ENCODE results near the gene MAGI2. TPM values are rescaled to one million over a fixed set of nuclear protein-coding genes. Genes with fewer than 3 reads are reported as not detected.

Gene MAGI2
- total RNA-seq, 5 donors from 2014 or later (not counting 1 experiment from before 2014, with no cell fraction given) = 0.10 to 0.77 (median 0.22) TPM

GRCh38 chr7:79199961-79200360, 253.5 kb downstream of the MAGI2 start:
- no peaks in the 10 kb centered on the region for H3K4me1 Mint-ChIP-seq
- no peaks in the 10 kb centered on the region for H3K9me3 ChIP-seq
- no peaks in the 10 kb centered on the region for H3K36me3 ChIP-seq (ENCODE audit: control insufficient read depth in 2 of 2, extremely low read depth in 1 of 2, insufficient read depth in 1 of 2, low read length in 1 of 2)
- no peaks in the 10 kb centered on the region for H3K4me1 ChIP-seq (ENCODE audit: control insufficient read depth in 1 of 2, extremely low read depth in 1 of 2, insufficient read depth in 2 of 2, low read length in 2 of 2)
- H3K4me3 Mint-ChIP-seq = no peak overlapping the region
- no peak overlapping the region for H3K4me3 ChIP-seq (ENCODE audit: control insufficient read depth in 1 of 2, extremely low read depth in 1 of 2, low read length in 1 of 2)
- H3K9me3 Mint-ChIP-seq = peaks cover 6 to 13% (median 11%) of the 10 kb centered on the region in 3 donors
- no CpG with 5 or more reads among the region's 2 CpGs for WGBS (ENCODE audit: insufficient coverage)
- no peaks in the 10 kb centered on the region for H3K27me3 Mint-ChIP-seq
- no peaks in the 10 kb centered on the region for H3K36me3 Mint-ChIP-seq
- H3K27ac Mint-ChIP-seq = no peak overlapping the region
- ATAC-seq (replicated peaks in 1 of 4) (no peak), DNase-seq (no peak)
- ChIA-PET CTCF (no interaction called here), POLR2A (no interaction called here)
- H3K27ac ChIP-seq (ENCODE audit: low read length) = no peak overlapping the region
- no peaks in the 10 kb centered on the region for H3K27me3 ChIP-seq (replicated peaks in 1 of 2; ENCODE audit: control insufficient read depth in 2 of 2, extremely low read depth in 1 of 2, insufficient read depth in 2 of 2, low read length in 1 of 2)

GRCh38 chr7:79199266-79199665, 254.2 kb downstream of the MAGI2 start:
- Mint-ChIP-seq H3K27me3 (no peaks in the 10 kb centered on the region), H3K9me3 (peaks cover 6 to 11% (median 10%) of the 10 kb centered on the region in 3 donors), H3K27ac (no peak overlapping the region), H3K4me1 (no peaks in the 10 kb centered on the region), H3K36me3 (no peaks in the 10 kb centered on the region), H3K4me3 (no peak overlapping the region)
- H3K27me3 ChIP-seq (replicated peaks in 1 of 2; ENCODE audit: control insufficient read depth in 2 of 2, extremely low read depth in 1 of 2, insufficient read depth in 2 of 2, low read length in 1 of 2) = no peaks in the 10 kb centered on the region
- no peaks in the 10 kb centered on the region for H3K9me3 ChIP-seq
- no peak overlapping the region for H3K4me3 ChIP-seq (ENCODE audit: control insufficient read depth in 1 of 2, extremely low read depth in 1 of 2, low read length in 1 of 2)
- POLR2A ChIA-PET = no interaction called here
- no peaks in the 10 kb centered on the region for H3K4me1 ChIP-seq (ENCODE audit: control insufficient read depth in 1 of 2, extremely low read depth in 1 of 2, insufficient read depth in 2 of 2, low read length in 2 of 2)
- no peaks in the 10 kb centered on the region for H3K36me3 ChIP-seq (ENCODE audit: control insufficient read depth in 2 of 2, extremely low read depth in 1 of 2, insufficient read depth in 1 of 2, low read length in 1 of 2)
- ATAC-seq (replicated peaks in 1 of 4) (no peak), DNase-seq (no peak)
- CTCF ChIA-PET = no interaction called here
- no peak overlapping the region for H3K27ac ChIP-seq (ENCODE audit: low read length)
- no CpG with 5 or more reads among the region's 6 CpGs for WGBS (ENCODE audit: insufficient coverage)

GRCh38 chr7:79185605-79186004, 267.9 kb downstream of the MAGI2 start:
- ChIA-PET POLR2A (no interaction called here), CTCF (interaction anchor here in 1 of 2 donors (0.7 kb wide), 1 partner anchor 23 kb away, joined by 3 read pairs; no protein-coding TSS in a partner anchor)
- no peaks in the 10 kb centered on the region for H3K36me3 Mint-ChIP-seq
- H3K27me3 Mint-ChIP-seq = no peaks in the 10 kb centered on the region
- Histone ChIP-seq H3K27me3 (replicated peaks in 1 of 2; ENCODE audit: control insufficient read depth in 2 of 2, extremely low read depth in 1 of 2, insufficient read depth in 2 of 2, low read length in 1 of 2) (no peaks in the 10 kb centered on the region), H3K36me3 (ENCODE audit: control insufficient read depth in 2 of 2, extremely low read depth in 1 of 2, insufficient read depth in 1 of 2, low read length in 1 of 2) (no peaks in the 10 kb centered on the region), H3K9me3 (no peaks in the 10 kb centered on the region), H3K4me3 (ENCODE audit: control insufficient read depth in 1 of 2, extremely low read depth in 1 of 2, low read length in 1 of 2) (no peak overlapping the region), H3K27ac (ENCODE audit: low read length) (no peak overlapping the region), H3K4me1 (ENCODE audit: control insufficient read depth in 1 of 2, extremely low read depth in 1 of 2, insufficient read depth in 2 of 2, low read length in 2 of 2) (no peaks in the 10 kb centered on the region)
- ATAC-seq (replicated peaks in 1 of 4) = no peak
- no peak for DNase-seq
- WGBS (ENCODE audit: insufficient coverage) = 100% methylated on average over 1 of the region's 2 CpGs
- no peak overlapping the region for H3K4me3 Mint-ChIP-seq
- H3K4me1 Mint-ChIP-seq = no peaks in the 10 kb centered on the region
- H3K27ac Mint-ChIP-seq = no peak overlapping the region
- peaks cover 2 to 10% (median 4%) of the 10 kb centered on the region in 3 donors for H3K9me3 Mint-ChIP-seq

- no peaks in the 10 kb centered on the region for H3K27me3 Mint-ChIP-seq
- no peak overlapping the region for H3K27ac Mint-ChIP-seq
- no peaks in the 10 kb centered on the region for H3K36me3 Mint-ChIP-seq
- H3K9me3 Mint-ChIP-seq = peaks cover 0 to 12% (median 0%) of the 10 kb centered on the region in 3 donors
- no peak overlapping the region for H3K4me3 ChIP-seq (ENCODE audit: control insufficient read depth in 1 of 2, extremely low read depth in 1 of 2, low read length in 1 of 2)
- no peaks in the 10 kb centered on the region for H3K4me1 Mint-ChIP-seq
- H3K9me3 ChIP-seq = no peaks in the 10 kb centered on the region
- DNase-seq (no peak), ATAC-seq (replicated peaks in 1 of 4) (no peak)
- ChIA-PET CTCF (no interaction called here), POLR2A (no interaction called here)
- no peak overlapping the region for H3K4me3 Mint-ChIP-seq
- H3K27ac ChIP-seq (ENCODE audit: low read length) = no peak overlapping the region
- no peaks in the 10 kb centered on the region for H3K4me1 ChIP-seq (ENCODE audit: control insufficient read depth in 1 of 2, extremely low read depth in 1 of 2, insufficient read depth in 2 of 2, low read length in 2 of 2)
- no peaks in the 10 kb centered on the region for H3K27me3 ChIP-seq (replicated peaks in 1 of 2; ENCODE audit: control insufficient read depth in 2 of 2, extremely low read depth in 1 of 2, insufficient read depth in 2 of 2, low read length in 1 of 2)
- no CpG with 5 or more reads among the region's 1 CpG for WGBS (ENCODE audit: insufficient coverage)
- no peaks in the 10 kb centered on the region for H3K36me3 ChIP-seq (ENCODE audit: control insufficient read depth in 2 of 2, extremely low read depth in 1 of 2, insufficient read depth in 1 of 2, low read length in 1 of 2)
These were observed 271.2 kb downstream of the MAGI2 start for GRCh38 chr7:79182283-79182682.

GRCh38 chr7:79180533-79180932, 272.9 kb downstream of the MAGI2 start:
- no peak overlapping the region for H3K4me3 ChIP-seq (ENCODE audit: control insufficient read depth in 1 of 2, extremely low read depth in 1 of 2, low read length in 1 of 2)
- WGBS (ENCODE audit: insufficient coverage) = 0% methylated on average over 1 of the region's 2 CpGs
- H3K9me3 Mint-ChIP-seq = peaks cover 0 to 12% (median 0%) of the 10 kb centered on the region in 3 donors

GRCh38 chr7:79176859-79177477, 276.5 kb downstream of the MAGI2 start:
- ChIA-PET CTCF (no interaction called here), POLR2A (no interaction called here)
- peaks cover 0 to 14% (median under 1%) of the 10 kb centered on the region in 3 donors for H3K9me3 Mint-ChIP-seq
- Histone ChIP-seq H3K9me3 (no peaks in the 10 kb centered on the region), H3K4me3 (ENCODE audit: control insufficient read depth in 1 of 2, extremely low read depth in 1 of 2, low read length in 1 of 2) (no peak overlapping the region), H3K27me3 (replicated peaks in 1 of 2; ENCODE audit: control insufficient read depth in 2 of 2, extremely low read depth in 1 of 2, insufficient read depth in 2 of 2, low read length in 1 of 2) (no peaks in the 10 kb centered on the region), H3K4me1 (ENCODE audit: control insufficient read depth in 1 of 2, extremely low read depth in 1 of 2, insufficient read depth in 2 of 2, low read length in 2 of 2) (no peaks in the 10 kb centered on the region), H3K36me3 (ENCODE audit: control insufficient read depth in 2 of 2, extremely low read depth in 1 of 2, insufficient read depth in 1 of 2, low read length in 1 of 2) (no peaks in the 10 kb centered on the region), H3K27ac (ENCODE audit: low read length) (no peak overlapping the region)
- 60% methylated on average over 1 of the region's 8 CpGs for WGBS (ENCODE audit: insufficient coverage)
- no peaks in the 10 kb centered on the region for H3K27me3 Mint-ChIP-seq
- H3K36me3 Mint-ChIP-seq = no peaks in the 10 kb centered on the region
- H3K27ac Mint-ChIP-seq = no peak overlapping the region
- H3K4me1 Mint-ChIP-seq = no peaks in the 10 kb centered on the region
- no peak for ATAC-seq (replicated peaks in 1 of 4)
- H3K4me3 Mint-ChIP-seq = no peak overlapping the region
- DNase-seq = no peak

More at GRCh38 chr7:79180533-79180932, 272.9 kb downstream of the MAGI2 start:
- ATAC-seq (replicated peaks in 1 of 4) (no peak), DNase-seq (no peak)
- H3K27me3 ChIP-seq (replicated peaks in 1 of 2; ENCODE audit: control insufficient read depth in 2 of 2, extremely low read depth in 1 of 2, insufficient read depth in 2 of 2, low read length in 1 of 2) = no peaks in the 10 kb centered on the region
- Mint-ChIP-seq H3K4me1 (no peaks in the 10 kb centered on the region), H3K27ac (no peak overlapping the region), H3K36me3 (no peaks in the 10 kb centered on the region), H3K27me3 (no peaks in the 10 kb centered on the region), H3K4me3 (no peak overlapping the region)
- no peak overlapping the region for H3K27ac ChIP-seq (ENCODE audit: low read length)
- POLR2A ChIA-PET = no interaction called here
- H3K9me3 ChIP-seq = no peaks in the 10 kb centered on the region
- no peaks in the 10 kb centered on the region for H3K36me3 ChIP-seq (ENCODE audit: control insufficient read depth in 2 of 2, extremely low read depth in 1 of 2, insufficient read depth in 1 of 2, low read length in 1 of 2)
- no peaks in the 10 kb centered on the region for H3K4me1 ChIP-seq (ENCODE audit: control insufficient read depth in 1 of 2, extremely low read depth in 1 of 2, insufficient read depth in 2 of 2, low read length in 2 of 2)
- CTCF ChIA-PET = no interaction called here

- CTCF ChIA-PET = no interaction called here
These were observed 278.1 kb downstream of the MAGI2 start for GRCh38 chr7:79175374-79175773.

More at GRCh38 chr7:79175374-79175773, 278.1 kb downstream of the MAGI2 start:
- H3K27me3 Mint-ChIP-seq = no peaks in the 10 kb centered on the region
- Histone ChIP-seq H3K9me3 (no peaks in the 10 kb centered on the region), H3K4me3 (ENCODE audit: control insufficient read depth in 1 of 2, extremely low read depth in 1 of 2, low read length in 1 of 2) (no peak overlapping the region), H3K27me3 (replicated peaks in 1 of 2; ENCODE audit: control insufficient read depth in 2 of 2, extremely low read depth in 1 of 2, insufficient read depth in 2 of 2, low read length in 1 of 2) (no peaks in the 10 kb centered on the region), H3K27ac (ENCODE audit: low read length) (no peak overlapping the region), H3K4me1 (ENCODE audit: control insufficient read depth in 1 of 2, extremely low read depth in 1 of 2, insufficient read depth in 2 of 2, low read length in 2 of 2) (no peaks in the 10 kb centered on the region), H3K36me3 (ENCODE audit: control insufficient read depth in 2 of 2, extremely low read depth in 1 of 2, insufficient read depth in 1 of 2, low read length in 1 of 2) (no peaks in the 10 kb centered on the region)
- no peak overlapping the region for H3K27ac Mint-ChIP-seq
- POLR2A ChIA-PET = no interaction called here
- ATAC-seq (replicated peaks in 1 of 4) = no peak
- H3K4me1 Mint-ChIP-seq = no peaks in the 10 kb centered on the region
- no peak for DNase-seq
- H3K4me3 Mint-ChIP-seq = no peak overlapping the region
- WGBS (ENCODE audit: insufficient coverage) = no CpG with 5 or more reads among the region's 3 CpGs
- peaks cover 0 to 9% (median 4%) of the 10 kb centered on the region in 3 donors for H3K9me3 Mint-ChIP-seq
- H3K36me3 Mint-ChIP-seq = no peaks in the 10 kb centered on the region
